BJ (cell line): Measurements from ENCODE around the gene USP22. TPM values are rescaled to one million over a fixed set of nuclear protein-coding genes. Genes with fewer than 3 reads are reported as not detected.

Experiments used
- CTCF ChIA-PET: fragments of 350-600 bp; formaldehyde crosslinking; extraction: SDS; loops from one replicate; lab custom pipeline; 2021; ENCODE audit warnings: antibody characterized with exemption, inconsistent platforms; lab: Yijun Ruan, JAX
- POLR2A ChIA-PET: fragments of 300-600 bp; sonication (Branson Sonifier 250); formaldehyde crosslinking; extraction: SDS; loops from one replicate; lab custom pipeline; 2021; ENCODE audit warnings: antibody characterized with exemption; lab: Charles Lee
- DNase-seq: peaks from one replicate; pipeline ENCODE4 v3.0.0-alpha.2; 2011; ENCODE audit warnings: low read depth
- H3K27me3 ChIP-seq: 2 replicates; pipeline ENCODE4 v1.6.0; 2011; ENCODE audit warnings: low read length; ENCODE audit not compliant: control insufficient read depth, insufficient read depth
- H3K36me3 ChIP-seq: 2 replicates; pipeline ENCODE4 v1.5.1; 2011; ENCODE audit warnings: low read length; ENCODE audit not compliant: control insufficient read depth, insufficient read depth
- H3K4me3 ChIP-seq: 2 replicates; pipeline ENCODE4 v1.5.1; 2011; ENCODE audit warnings: low read depth, mild to moderate bottlenecking, control low read depth, low read length
- CTCF ChIP-seq: IDR thresholded peaks from 2 replicates; pipeline ENCODE4 v1.5.1; 2011; ENCODE audit warnings: low read depth, mild to moderate bottlenecking, control low read depth, inconsistent platforms, low read length, moderate library complexity; ENCODE audit not compliant: insufficient read depth
- polyA plus RNA-seq: library from polyadenylated mRNA; depleted of rRNA; stranded (reverse); fragments of >200 nt; gene quantifications from 2 replicates; pipeline ENCODE4 v1.2.3, GENCODE V29; 2011

USP22 gene
- polyA plus RNA-seq, 1 experiment = 212 TPM

DNA sequence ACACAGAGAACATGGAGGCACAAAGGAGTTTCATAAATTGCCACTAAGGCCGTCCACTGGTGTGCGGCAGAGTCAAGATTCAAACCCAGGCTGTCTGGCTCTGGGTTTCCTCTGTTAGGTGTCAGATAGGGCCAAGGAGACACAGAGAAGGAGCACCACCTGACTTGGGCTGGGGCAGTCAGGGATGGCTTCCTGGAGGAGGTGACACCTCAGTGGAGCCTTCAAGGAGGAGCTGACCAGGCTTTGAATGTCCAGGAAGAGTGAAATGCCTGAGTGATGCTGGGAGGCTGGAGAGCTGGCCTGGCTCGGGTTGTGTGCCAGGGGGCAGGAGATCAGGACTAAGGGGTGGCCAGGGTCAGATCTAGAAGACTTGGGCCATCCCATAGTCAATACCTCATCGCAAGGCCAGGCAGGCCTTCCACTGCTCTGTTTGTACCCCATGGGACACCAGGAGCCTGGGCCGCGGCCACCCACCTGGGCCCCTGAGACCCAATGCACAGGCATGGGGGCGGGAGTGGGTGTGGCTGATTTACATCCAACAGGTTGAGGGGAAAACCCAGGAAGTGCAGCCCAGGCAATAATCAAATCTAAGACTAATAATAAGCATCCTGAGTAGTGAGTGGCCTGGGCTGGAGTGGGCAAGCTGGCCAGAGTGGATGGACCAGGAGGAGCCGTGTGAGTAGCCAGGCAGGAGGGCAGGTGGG, 73.7 kb downstream of the USP22 start:
- TF ChIP-seq CTCF = no peak
- POLR2A ChIA-PET = no interaction called here
- CTCF ChIA-PET = no interaction called here

GRCh38 chr17:20967776-20968175, 75.0 kb downstream of the USP22 start:
- H3K27me3 ChIP-seq = peaks cover 9% of the 10 kb centered on the region
- ChIA-PET CTCF (interaction anchor here (0.7 kb wide), 1 partner anchor 19 kb away, joined by 3 read pairs; no protein-coding TSS in a partner anchor), POLR2A (interaction anchor here (0.6 kb wide), 1 partner anchor 318 kb away, joined by 3 read pairs; no protein-coding TSS in a partner anchor)
- TF ChIP-seq CTCF = no peak
- H3K4me3 ChIP-seq = no peak overlapping the region
- H3K36me3 ChIP-seq = no peaks in the 10 kb centered on the region
- DNase-seq = no peak

More for the DNA sequence above, 73.7 kb downstream of the USP22 start:
- DNase-seq = no peak
- Histone ChIP-seq H3K36me3 (no peaks in the 10 kb centered on the region), H3K27me3 (peaks cover 9% of the 10 kb centered on the region), H3K4me3 (no peak overlapping the region)

- TF ChIP-seq CTCF = no peak
- peaks cover 11% of the 10 kb centered on the region for H3K27me3 ChIP-seq
- H3K36me3 ChIP-seq = no peaks in the 10 kb centered on the region
- no peak overlapping the region for H3K4me3 ChIP-seq
- no peak for DNase-seq
- CTCF ChIA-PET = no interaction called here
- POLR2A ChIA-PET = no interaction called here
These were observed 75.9 kb downstream of the USP22 start for GRCh38 chr17:20966870-20967269.

- no peak for DNase-seq
- Histone ChIP-seq H3K27me3 (peaks cover 13% of the 10 kb centered on the region), H3K4me3 (no peak overlapping the region), H3K36me3 (no peaks in the 10 kb centered on the region)
- ChIA-PET CTCF (no interaction called here), POLR2A (no interaction called here)
- no peak for TF ChIP-seq CTCF
These were observed 77.3 kb downstream of the USP22 start for GRCh38 chr17:20965492-20965891.

GRCh38 chr17:20961586-20961985, 81.2 kb downstream of the USP22 start:
- DNase-seq = no peak
- TF ChIP-seq CTCF = no peak
- no peak overlapping the region for H3K4me3 ChIP-seq
- CTCF ChIA-PET = interaction anchor here (0.6 kb wide), 1 partner anchor 119 kb away, joined by 4 read pairs; no protein-coding TSS in a partner anchor
- H3K27me3 ChIP-seq = peaks cover 14% of the 10 kb centered on the region
- H3K36me3 ChIP-seq = no peaks in the 10 kb centered on the region
- POLR2A ChIA-PET = no interaction called here
